Fibroblast of skin of right biceps (primary cell): ENCODE results near the gene IL17RB.

Experiments
- DNase-seq: peaks from one replicate; pipeline ENCODE4 v3.0.0-alpha.2; 2013

The IL17RB gene

GRCh38 chr3:53812434-53812833, 33.9 kb upstream of the IL17RB start:
- no peak for DNase-seq

DNA sequence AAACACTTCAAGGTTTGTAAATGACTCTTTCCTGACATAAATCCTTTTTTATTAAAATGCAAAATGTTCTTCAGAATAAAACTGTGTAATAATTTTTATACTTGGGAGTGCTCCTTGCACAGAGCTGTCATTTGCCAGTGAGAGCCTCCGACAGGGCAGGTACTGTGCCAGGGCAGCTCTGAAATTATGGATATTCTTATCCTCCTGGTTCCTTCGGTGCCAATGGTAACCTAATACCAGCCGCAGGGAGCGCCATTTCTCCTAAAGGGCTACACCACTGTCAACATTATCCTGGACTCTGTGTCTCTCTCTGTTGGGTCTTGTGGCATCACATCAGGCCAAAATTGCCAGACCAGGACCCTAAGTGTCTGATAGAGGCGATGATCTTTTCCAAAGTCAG, 33.1 kb upstream of the IL17RB start:
- DNase-seq = no peak

DNA sequence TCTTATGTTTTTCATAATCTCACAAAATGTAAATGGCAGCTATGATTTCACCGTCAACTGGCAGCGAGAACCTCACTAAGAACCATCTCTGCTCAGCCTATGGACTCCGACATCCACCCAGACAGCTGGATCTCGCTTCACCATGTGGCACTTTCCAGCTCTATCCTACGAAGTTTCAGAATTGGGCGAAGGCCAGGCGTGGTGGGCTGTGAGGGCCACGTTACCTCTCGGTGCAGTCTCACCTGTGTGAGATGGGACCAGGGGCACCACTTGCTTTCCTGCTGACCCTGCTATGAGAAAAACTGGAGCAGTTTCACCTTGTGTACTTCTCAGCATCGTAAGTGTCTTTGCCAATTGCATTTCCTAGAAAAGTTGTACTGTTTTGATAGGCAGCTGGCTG, 32.5 kb upstream of the IL17RB start:
- no peak for DNase-seq

DNA sequence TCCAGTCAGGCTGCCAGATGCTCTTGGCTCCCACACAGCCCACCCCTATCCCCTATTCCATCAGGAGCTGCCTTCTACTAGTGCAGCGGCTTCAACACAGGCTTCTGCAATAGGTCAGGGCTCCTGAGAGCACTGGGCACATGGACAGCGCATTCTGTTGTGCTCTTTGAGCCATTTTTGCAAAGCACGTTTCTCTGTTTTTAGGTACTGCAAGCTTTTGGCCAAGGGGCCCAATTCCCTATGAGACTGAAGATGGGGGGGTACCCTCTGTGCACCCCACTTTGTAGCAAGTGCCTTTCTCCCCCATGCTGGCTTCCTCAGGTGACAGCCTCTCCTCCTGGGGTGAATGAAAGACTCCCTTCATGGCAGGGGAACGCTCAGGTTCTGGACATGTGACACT, 31.3 kb upstream of the IL17RB start:
- DNase-seq = no peak

DNA sequence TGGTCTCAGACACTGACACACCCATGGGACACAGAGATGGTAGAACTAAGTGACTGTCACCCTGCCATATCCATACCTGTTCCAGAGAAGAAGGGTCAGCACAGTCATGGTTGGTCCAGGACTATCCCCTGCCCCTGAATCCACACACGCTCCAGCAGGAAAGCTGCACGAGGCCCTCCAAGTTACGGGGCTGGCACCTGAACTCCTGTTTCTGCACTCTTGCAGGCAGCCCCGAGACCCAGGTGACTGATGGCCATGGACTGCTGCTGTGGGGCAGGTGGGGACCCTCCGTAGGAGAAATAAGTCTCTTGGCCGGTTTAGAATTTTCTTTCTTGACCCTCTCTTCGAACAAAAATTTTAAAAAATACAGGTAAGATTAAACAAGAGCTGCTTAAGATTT, 30.7 kb upstream of the IL17RB start:
- DNase-seq = no peak

DNA sequence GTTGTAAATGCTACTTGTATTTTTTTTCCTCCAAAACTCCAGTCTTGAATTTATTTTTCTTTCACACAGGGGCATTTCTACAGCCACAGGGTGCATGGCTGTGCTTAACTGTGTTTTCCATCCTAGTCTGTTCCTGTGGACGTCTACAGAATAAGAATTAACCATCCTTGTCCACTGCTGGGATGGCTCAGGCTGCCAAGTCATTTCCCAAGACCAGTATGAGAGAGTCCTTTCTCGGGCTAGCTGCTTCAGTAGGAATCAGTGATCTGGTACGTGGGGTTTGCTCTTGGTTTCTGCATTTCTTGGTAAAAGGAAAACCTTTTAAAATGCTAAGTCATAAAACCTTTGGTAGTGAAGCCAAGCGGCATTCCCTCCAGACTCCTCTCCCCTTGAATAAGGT, 29.9 kb upstream of the IL17RB start:
- DNase-seq = no peak

DNA sequence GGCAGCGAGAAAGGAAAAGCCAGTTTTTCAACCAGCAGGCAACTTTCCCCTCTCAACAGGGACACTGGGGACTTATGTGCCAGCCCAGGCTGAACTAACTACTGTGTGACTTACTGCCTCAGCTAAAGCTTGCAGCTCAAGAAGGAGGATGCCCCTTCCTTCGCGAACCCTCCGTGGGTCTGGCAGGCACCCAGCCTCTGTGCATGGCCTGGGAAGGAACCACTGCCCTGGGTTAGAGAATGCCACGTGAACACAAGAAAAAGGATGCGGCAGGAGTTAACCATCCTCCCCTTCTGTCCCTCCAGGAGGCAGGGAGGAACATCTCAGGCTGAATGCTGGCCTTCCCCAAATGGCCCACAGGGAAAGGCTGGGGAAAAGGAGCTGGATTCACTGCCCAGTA, 29.2 kb upstream of the IL17RB start:
- DNase-seq = no peak

DNA sequence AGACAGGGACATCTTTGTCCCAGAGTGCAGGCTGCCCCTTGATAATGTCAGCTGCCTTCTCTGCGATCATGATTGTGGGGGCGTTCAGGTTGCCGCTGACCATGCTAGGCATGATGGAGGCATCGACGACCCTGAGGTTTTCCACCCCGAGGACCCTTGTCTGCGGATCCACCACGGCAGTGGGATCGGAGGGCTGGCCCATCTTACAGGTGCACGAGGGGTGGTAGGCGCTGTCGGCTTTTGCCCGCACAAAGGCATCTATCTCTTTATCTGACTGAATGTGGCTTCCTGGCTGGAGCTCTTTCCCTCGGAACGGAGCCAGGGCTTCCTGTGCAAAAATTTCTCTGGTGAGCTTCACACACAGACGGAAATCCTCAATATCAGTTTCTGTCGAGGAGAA, 28.6 kb upstream of the IL17RB start:
- DNase-seq = no peak

GRCh38 chr3:53818221-53819162, 27.9 kb upstream of the IL17RB start:
- DNase-seq = no peak

DNA sequence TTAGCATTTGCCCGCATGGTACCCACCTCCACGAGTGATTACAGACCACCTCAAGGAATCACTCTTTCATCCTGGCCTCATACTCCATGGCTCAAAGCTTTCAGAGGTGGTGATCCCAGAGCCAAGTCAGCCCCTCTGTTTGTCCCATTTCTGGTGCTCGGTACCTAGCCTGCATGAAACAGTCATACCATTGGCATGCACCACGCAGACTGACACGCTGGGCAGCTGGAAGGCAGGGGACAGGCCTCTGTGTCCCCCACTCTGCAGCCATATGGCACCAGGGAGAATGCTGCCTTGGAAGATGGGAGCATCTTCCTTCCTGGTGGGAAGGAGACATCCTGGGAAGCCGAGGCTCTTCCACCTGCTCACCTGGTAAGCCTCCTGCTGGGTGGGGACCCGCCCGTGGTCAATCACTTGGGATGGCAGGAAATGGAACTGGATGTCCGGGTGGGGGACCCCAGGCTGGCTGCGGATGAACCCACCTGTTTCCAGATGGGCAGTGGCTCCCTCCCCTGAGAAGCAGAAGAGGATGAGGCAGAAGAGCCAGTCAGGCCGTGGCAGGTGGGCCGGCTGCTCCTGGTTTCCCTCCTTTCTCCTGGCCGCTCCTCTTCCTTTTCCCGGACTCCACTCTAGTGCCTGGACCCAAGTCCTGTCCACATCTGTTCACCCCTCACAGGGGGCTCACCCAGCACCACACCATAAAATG, 27.1 kb upstream of the IL17RB start:
- no peak for DNase-seq

DNA sequence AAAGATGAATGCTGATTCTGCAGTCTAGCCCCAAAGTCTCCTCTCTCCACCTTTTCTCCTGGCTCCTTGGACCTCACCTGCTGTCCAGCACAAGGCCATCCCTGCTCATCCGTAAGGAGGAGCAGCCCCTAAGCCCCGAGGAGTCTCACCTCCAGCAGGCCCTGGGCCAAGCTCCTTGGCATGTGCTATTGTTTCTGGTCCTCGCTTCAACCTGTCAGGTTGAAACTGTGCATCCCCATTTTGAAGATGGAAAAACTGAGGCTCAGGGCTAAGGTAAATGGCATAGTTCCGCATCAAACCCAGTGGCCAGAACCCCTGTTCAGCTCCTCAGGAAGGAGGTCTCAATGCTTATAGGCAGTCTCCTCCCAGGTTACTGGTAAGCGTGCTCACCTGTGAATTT, 26.3 kb upstream of the IL17RB start:
- no peak for DNase-seq

DNA sequence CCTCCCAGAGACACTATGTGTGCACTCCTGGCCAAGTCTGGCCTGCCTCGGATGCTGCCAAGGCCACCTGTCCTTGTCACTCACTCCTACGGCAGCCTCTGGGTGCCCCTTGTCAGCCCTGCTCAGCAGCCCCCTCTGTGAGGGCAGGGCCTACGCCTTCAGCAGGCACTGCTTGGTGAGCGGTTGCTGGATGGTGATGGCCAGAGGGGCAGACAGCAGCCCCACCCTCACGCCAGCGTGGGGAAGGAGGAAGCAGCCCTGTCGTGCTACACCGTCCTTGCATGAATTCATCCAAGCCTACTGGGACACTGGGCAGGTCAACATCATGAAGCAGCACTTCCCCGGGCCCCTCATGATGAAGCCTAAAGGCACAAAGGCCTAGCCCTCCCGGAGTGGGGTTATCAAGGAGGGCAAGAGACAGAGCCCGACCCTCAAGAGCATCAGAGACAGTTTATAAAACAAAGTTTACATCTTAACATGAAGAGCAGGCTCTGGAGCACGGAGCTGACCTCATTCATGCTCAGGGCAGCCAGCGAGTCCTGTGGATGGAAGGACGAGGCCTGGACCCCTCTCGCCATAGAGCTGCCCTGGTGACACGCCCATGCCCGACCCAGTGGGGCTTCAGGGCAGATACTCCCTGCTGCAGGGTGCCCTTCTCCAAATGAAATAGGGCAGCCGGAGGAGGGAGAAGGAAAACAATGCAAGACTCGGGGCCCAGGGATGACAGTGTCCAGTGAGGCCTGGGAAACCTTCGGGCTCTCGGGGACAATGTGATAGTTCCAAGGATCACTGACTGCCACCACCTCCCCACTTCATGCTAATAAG, 25.4 kb upstream of the IL17RB start:
- no peak for DNase-seq

- DNase-seq = no peak
These were observed 24.7 kb upstream of the IL17RB start for GRCh38 chr3:53821631-53822121.

DNA sequence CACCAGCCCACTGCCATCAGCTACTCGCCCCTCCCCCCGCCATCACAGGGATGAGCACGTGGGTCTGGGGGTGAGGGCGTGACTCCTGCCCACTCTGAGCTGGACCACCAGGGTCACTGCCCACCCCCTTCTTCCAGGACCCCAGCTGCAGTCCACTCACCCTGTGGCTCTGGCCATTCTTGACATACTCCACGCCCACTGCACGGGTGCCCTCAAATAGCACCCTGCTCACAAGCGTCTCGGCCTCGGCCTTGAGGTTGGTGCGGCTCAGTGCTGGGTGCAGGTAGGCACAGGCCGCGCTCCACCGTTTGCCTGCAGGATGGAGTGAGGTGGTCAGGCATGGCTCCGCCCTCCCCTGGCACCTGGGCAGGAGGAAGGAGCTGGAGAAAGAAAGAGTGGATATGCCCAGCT, 24.0 kb upstream of the IL17RB start:
- DNase-seq = no peak

GRCh38 chr3:53823026-53823955, 23.1 kb upstream of the IL17RB start:
- DNase-seq = no peak

- no peak for DNase-seq
These were observed 22.3 kb upstream of the IL17RB start for GRCh38 chr3:53823956-53824657.

DNA sequence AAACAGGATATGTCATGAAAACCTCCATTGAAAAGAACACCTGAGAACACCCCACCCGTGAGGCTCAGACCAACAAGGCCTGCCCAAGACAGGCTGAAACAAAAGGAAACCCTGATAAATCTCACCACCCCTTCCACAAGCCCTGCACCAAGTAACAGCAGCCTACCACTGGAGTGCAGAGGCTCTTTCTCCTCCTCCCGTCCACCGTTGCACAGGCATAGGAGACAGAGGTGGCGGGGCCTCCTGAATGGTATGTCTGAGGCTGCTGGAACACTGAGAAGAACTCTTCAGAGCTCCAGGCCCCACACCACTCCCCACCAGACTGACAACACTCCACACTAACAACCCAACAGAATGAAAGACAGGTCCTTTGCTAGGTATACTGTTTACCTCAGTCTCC, 21.6 kb upstream of the IL17RB start:
- no peak for DNase-seq

GRCh38 chr3:53826048-53826447, 20.3 kb upstream of the IL17RB start:
- DNase-seq = no peak

DNA sequence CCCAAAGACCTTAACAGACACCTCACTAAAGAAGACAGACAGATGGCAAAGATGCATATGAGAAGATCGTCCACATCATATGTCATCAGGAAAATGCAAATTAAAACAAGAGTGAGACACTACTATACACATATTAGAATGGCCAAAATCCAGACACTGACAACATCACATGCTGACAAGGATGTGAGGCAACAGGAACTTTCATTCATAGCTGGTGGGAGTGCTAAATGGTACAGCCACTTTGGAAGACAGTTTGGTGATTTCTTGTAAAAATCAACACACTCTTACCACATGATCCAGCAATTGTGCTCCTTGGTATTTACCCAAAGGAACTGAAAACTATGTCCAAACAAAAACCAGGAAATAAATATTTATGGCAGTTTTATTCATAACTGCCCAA, 17.8 kb upstream of the IL17RB start:
- DNase-seq = no peak

- DNase-seq = no peak
These were observed 16.8 kb upstream of the IL17RB start for GRCh38 chr3:53829605-53830004.

GRCh38 chr3:53830944-53831343, 15.4 kb upstream of the IL17RB start:
- DNase-seq = no peak
